ENCODE results near the gene TMEM178B. TPM values are rescaled to one million over a fixed set of nuclear protein-coding genes. Genes with fewer than 3 reads are reported as not detected.
A peak's percentile ranks its signal among the peaks of the same experiment; 100 is the strongest.

TMEM178B gene
- total RNA-seq, 1 donor from 2014 or later: 35.9 TPM

DNA sequence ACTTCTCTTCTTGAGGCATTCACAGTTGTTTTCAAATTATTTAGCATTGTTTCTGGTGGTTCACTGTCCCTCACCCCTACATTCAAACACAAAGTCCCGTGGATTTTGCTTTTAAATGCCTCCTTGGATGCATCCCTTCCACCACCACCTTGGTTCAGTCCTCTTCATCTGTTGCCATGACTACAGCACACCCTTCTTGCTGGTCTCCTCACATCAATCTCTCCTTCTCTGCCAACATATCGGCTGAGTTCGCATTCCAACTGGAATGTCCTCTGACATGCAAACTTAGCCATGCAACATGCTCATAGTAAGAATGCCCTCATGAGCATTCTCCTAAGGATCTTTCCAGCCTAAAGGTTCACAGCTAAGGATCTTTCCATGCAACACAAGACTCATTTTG, 279.1 kb downstream of the TMEM178B start:
- no peak overlapping the region for H3K27ac ChIP-seq (replicated peaks)
- H3K4me1 ChIP-seq: peaks cover 54% of the 10 kb centered on the region
- TF ChIP-seq, protein P1, sequence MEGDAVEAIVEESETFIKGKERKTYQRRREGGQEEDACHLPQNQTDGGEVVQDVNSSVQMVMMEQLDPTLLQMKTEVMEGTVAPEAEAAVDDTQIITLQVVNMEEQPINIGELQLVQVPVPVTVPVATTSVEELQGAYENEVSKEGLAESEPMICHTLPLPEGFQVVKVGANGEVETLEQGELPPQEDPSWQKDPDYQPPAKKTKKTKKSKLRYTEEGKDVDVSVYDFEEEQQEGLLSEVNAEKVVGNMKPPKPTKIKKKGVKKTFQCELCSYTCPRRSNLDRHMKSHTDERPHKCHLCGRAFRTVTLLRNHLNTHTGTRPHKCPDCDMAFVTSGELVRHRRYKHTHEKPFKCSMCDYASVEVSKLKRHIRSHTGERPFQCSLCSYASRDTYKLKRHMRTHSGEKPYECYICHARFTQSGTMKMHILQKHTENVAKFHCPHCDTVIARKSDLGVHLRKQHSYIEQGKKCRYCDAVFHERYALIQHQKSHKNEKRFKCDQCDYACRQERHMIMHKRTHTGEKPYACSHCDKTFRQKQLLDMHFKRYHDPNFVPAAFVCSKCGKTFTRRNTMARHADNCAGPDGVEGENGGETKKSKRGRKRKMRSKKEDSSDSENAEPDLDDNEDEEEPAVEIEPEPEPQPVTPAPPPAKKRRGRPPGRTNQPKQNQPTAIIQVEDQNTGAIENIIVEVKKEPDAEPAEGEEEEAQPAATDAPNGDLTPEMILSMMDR (IDR thresholded peaks at IDR 0.05; ENCODE audit: borderline replicate concordance): no peak
- no peak for DNase-seq
- no peak overlapping the region for H3K4me3 ChIP-seq
- intact Hi-C loops (cut with micrococcal nuclease): no loop called here
- no peaks in the 10 kb centered on the region for H3K27me3 ChIP-seq (ENCODE audit: low read depth)
- no peaks in the 10 kb centered on the region for H3K9me3 ChIP-seq (replicated peaks)
- no peaks in the 10 kb centered on the region for H3K36me3 ChIP-seq

DNA sequence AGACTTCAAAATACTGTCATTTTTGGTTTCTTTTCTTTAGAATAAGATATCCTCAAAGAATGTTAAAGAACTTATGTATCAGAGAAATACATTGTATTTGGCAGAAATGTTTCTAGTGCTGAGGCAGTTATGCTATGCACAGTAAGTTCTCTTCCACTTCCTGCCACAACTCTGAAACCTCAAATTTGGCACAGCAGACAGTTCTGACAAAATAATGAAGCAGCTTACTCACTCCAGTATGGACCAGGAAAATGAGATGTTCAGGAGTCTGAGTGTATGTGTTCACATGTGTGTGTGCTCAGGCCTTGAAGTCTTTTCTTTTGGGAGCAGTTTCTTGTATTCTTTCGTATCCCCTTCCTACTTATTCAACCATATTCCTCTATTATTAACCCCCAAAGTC, 280.4 kb downstream of the TMEM178B start:
- H3K27ac ChIP-seq (replicated peaks): peak overlapping the region; percentile 20

DNA sequence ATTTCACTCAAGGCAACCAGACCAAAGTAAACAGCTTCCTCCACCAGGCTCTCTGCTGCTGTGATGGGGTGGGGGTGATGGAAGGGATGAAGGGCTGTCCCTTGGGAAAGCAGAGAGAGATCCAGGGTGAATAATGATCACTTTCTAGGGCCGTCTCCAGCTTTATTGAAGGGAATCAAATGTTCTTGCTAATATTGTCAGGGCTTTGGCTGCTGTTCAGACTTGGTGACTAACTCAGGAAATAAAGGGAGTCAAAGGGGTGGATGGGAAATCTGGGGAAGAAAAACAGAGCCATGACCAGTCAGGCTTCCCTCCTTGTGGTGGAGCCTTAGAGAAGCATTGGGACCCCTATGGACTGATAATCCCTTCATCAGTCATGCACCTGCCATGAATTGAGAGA, 281.2 kb downstream of the TMEM178B start:
- no peaks in the 10 kb centered on the region for H3K36me3 ChIP-seq
- no peak for DNase-seq
- H3K9me3 ChIP-seq (replicated peaks): no peaks in the 10 kb centered on the region
- no peaks in the 10 kb centered on the region for H3K27me3 ChIP-seq (ENCODE audit: low read depth)
- intact Hi-C loops (cut with micrococcal nuclease): no loop called here
- peak overlapping the region; percentile 20 for H3K27ac ChIP-seq (replicated peaks)
- TF ChIP-seq, protein P1 (IDR thresholded peaks at IDR 0.05; ENCODE audit: borderline replicate concordance): no peak
- H3K4me1 ChIP-seq: peaks cover 69% of the 10 kb centered on the region
- no peak overlapping the region for H3K4me3 ChIP-seq

More for the DNA sequence above, 280.4 kb downstream of the TMEM178B start:
- Histone ChIP-seq H3K27me3 (ENCODE audit: low read depth) (no peaks in the 10 kb centered on the region), H3K9me3 (replicated peaks) (no peaks in the 10 kb centered on the region), H3K36me3 (no peaks in the 10 kb centered on the region), H3K4me1 (peaks cover 67% of the 10 kb centered on the region), H3K4me3 (no peak overlapping the region)
- TF ChIP-seq, protein P1 (IDR thresholded peaks at IDR 0.05; ENCODE audit: borderline replicate concordance): no peak
- DNase-seq: no peak
- intact Hi-C loops (cut with micrococcal nuclease): no loop called here

DNA sequence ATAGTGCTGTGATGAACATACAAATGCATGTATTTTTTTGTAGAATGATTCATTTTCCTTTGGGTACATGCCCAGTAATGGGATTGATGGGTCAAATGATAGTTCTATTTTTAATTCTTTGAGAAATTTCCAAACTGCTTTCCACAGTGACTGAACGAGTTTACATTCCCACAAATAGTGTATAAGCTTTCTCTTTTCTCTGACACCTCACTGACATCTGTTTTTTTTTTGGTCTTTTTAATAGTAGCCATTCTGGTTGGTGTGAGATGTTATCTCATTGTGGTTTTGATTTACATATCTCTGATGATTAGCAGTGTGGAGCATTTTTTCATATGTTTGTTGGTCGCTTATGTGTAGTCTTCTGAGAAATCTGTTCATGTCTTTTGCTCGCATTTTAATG, 282.3 kb downstream of the TMEM178B start:
- no peaks in the 10 kb centered on the region for H3K36me3 ChIP-seq
- H3K4me1 ChIP-seq: peaks cover 75% of the 10 kb centered on the region
- TF ChIP-seq, protein P1 (IDR thresholded peaks at IDR 0.05; ENCODE audit: borderline replicate concordance): no peak
- no peak overlapping the region for H3K27ac ChIP-seq (replicated peaks)
- H3K4me3 ChIP-seq: no peak overlapping the region
- intact Hi-C loops (cut with micrococcal nuclease): no loop called here
- DNase-seq: no peak
- H3K27me3 ChIP-seq (ENCODE audit: low read depth): no peaks in the 10 kb centered on the region
- H3K9me3 ChIP-seq (replicated peaks): no peaks in the 10 kb centered on the region

DNA sequence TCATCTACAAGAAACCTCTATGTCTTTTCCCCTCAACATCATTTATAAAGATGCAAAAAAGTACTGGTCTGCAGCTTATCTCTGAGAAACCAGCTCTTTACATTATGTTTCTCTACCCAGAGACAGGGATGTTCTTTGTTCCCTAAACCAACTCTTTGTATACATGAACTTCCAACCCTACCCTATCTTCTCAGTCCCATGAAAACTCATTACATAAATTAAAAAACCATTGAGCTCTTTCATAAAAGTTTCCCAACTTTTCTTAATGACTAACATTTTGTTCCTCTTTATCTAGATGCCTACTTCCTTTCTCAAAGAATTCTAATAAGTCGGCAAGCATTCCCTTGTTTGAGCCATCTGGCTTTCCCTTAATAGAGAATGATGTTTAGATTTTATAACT, 284.5 kb downstream of the TMEM178B start:
- DNase-seq: no peak
- intact Hi-C loops (cut with micrococcal nuclease): no loop called here
- Histone ChIP-seq H3K36me3 (no peaks in the 10 kb centered on the region), H3K4me3 (no peak overlapping the region), H3K27me3 (ENCODE audit: low read depth) (no peaks in the 10 kb centered on the region), H3K9me3 (replicated peaks) (no peaks in the 10 kb centered on the region), H3K4me1 (peaks cover 93% of the 10 kb centered on the region), H3K27ac (replicated peaks) (no peak overlapping the region)
- TF ChIP-seq, protein P1 (IDR thresholded peaks at IDR 0.05; ENCODE audit: borderline replicate concordance): no peak

DNA sequence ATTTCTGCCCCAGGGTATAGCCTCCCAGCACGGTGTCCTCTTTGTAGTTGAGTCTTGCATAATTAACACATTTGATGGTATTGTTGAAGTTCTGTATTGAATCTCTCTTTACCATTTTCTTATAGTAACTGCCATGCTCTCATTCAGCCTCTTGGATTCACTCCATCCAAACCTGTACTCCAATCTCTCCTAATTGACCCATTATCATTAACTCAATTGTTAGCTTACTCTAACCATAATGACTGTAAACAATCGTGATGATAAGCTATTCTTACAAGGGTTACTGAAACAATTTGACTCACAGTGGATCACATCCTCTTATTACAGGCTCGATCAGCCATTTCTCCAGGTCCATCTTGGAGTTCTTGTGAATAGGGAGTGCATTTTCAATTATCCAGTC, 285.4 kb downstream of the TMEM178B start:
- Histone ChIP-seq H3K36me3 (no peaks in the 10 kb centered on the region), H3K27me3 (ENCODE audit: low read depth) (no peaks in the 10 kb centered on the region), H3K9me3 (replicated peaks) (no peaks in the 10 kb centered on the region), H3K27ac (replicated peaks) (no peak overlapping the region), H3K4me3 (no peak overlapping the region), H3K4me1 (peaks cover 91% of the 10 kb centered on the region)
- TF ChIP-seq, protein P1 (IDR thresholded peaks at IDR 0.05; ENCODE audit: borderline replicate concordance): no peak
- DNase-seq: no peak
- intact Hi-C loops (cut with micrococcal nuclease): no loop called here

All from left ventricle myocardium inferior (tissue), 1 donor.